ENCODE data around the gene LRRFIP2.

Gene LRRFIP2

DNA sequence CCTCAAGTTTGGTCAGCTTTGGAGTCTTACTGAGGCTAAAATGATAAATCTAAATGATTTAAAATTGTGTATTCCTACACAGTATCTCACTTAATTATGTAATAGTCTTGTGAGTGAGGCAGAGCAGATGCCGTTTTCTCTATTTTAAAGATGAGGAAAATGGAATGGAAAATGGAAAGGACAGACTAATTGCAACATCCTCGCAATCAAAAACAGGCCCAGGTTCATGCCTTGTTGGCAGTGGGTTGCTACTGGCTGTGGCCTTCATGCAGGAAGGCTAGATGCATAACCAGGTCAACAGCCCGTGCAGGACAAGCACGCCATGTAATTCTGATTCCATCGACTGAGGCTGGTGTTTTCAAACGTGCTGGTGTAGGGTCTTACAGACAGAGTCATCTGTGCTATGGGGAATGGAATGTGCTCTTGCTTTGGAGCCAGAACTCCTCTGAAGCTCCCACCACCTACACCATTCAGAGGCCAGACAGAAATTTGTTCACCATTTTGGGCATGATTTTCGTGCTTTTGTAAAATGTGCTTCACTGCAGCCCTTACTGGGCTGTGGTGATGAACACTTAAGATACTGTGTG lies 143.2 kb downstream of the LRRFIP2 start:
- ATAC-seq (ENCODE audit: low read depth) (no peak), DNase-seq (ENCODE audit: low spot score) (no peak)
- Histone ChIP-seq H3K36me3 (ENCODE audit: low read depth) (peaks cover 83% of the 10 kb centered on the region), H3K4me1 (ENCODE audit: insufficient read depth, poor library complexity, severe bottlenecking) (no peaks in the 10 kb centered on the region), H3K4me3 (ENCODE audit: severe bottlenecking) (no peak overlapping the region), H3K9me3 (ENCODE audit: severe bottlenecking) (peaks cover under 1% of the 10 kb centered on the region), H3K27me3 (ENCODE audit: insufficient read depth, poor library complexity, severe bottlenecking) (no peaks in the 10 kb centered on the region), H3K27ac (ENCODE audit: poor library complexity, severe bottlenecking) (no peak overlapping the region)
- TF ChIP-seq, protein P1, sequence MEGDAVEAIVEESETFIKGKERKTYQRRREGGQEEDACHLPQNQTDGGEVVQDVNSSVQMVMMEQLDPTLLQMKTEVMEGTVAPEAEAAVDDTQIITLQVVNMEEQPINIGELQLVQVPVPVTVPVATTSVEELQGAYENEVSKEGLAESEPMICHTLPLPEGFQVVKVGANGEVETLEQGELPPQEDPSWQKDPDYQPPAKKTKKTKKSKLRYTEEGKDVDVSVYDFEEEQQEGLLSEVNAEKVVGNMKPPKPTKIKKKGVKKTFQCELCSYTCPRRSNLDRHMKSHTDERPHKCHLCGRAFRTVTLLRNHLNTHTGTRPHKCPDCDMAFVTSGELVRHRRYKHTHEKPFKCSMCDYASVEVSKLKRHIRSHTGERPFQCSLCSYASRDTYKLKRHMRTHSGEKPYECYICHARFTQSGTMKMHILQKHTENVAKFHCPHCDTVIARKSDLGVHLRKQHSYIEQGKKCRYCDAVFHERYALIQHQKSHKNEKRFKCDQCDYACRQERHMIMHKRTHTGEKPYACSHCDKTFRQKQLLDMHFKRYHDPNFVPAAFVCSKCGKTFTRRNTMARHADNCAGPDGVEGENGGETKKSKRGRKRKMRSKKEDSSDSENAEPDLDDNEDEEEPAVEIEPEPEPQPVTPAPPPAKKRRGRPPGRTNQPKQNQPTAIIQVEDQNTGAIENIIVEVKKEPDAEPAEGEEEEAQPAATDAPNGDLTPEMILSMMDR (IDR thresholded peaks at IDR 0.05; ENCODE audit: poor library complexity, severe bottlenecking), result no peak

DNA sequence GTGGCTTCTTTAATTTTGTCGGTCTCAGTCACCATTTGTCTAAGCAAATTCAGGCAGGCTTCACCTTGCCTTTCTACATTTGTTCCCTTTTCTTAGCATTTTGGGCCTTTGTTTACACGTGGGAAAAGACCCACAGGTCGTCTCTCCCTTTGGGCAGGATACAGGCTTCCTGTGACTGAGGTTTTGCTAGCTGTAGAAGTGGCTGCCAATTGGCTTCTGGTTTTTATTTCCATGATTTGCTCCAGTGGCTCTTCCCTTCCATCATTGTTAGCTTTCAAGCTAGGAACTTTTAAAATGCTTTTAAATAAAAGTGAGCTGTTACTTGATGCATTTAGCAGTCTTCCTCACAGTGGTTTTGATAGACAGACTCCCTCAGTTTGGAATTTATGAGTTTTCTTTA lies 143.8 kb downstream of the LRRFIP2 start:
- no peak overlapping the region for H3K4me3 ChIP-seq (ENCODE audit: severe bottlenecking)
- H3K9me3 ChIP-seq (ENCODE audit: severe bottlenecking), result no peaks in the 10 kb centered on the region
- H3K36me3 ChIP-seq (ENCODE audit: low read depth), result peaks cover 83% of the 10 kb centered on the region
- no peaks in the 10 kb centered on the region for H3K27me3 ChIP-seq (ENCODE audit: insufficient read depth, poor library complexity, severe bottlenecking)
- H3K4me1 ChIP-seq (ENCODE audit: insufficient read depth, poor library complexity, severe bottlenecking), result no peaks in the 10 kb centered on the region
- ATAC-seq (ENCODE audit: low read depth) (no peak), DNase-seq (ENCODE audit: low spot score) (no peak)
- TF ChIP-seq, protein P1 (IDR thresholded peaks at IDR 0.05; ENCODE audit: poor library complexity, severe bottlenecking), result no peak
- no peak overlapping the region for H3K27ac ChIP-seq (ENCODE audit: poor library complexity, severe bottlenecking)

- peak; percentile 66; the same call in 2 of the 3 replicates for ATAC-seq (ENCODE audit: low read depth)
- H3K4me1 ChIP-seq (ENCODE audit: insufficient read depth, poor library complexity, severe bottlenecking), result no peaks in the 10 kb centered on the region
Observed at GRCh38 chr3:37029516-37030163, 144.7 kb downstream of the LRRFIP2 start.

GRCh38 chr3:37029111-37029510 lies 145.3 kb downstream of the LRRFIP2 start:
- Histone ChIP-seq H3K4me3 (ENCODE audit: severe bottlenecking) (no peak overlapping the region), H3K9me3 (ENCODE audit: severe bottlenecking) (no peaks in the 10 kb centered on the region), H3K27ac (ENCODE audit: poor library complexity, severe bottlenecking) (no peak overlapping the region), H3K27me3 (ENCODE audit: insufficient read depth, poor library complexity, severe bottlenecking) (no peaks in the 10 kb centered on the region), H3K36me3 (ENCODE audit: low read depth) (peaks cover 81% of the 10 kb centered on the region), H3K4me1 (ENCODE audit: insufficient read depth, poor library complexity, severe bottlenecking) (no peaks in the 10 kb centered on the region)
- TF ChIP-seq, protein P1 (IDR thresholded peaks at IDR 0.05; ENCODE audit: poor library complexity, severe bottlenecking), result no peak
- DNase-seq (ENCODE audit: low spot score) (no peak), ATAC-seq (ENCODE audit: low read depth) (no peak)

More at GRCh38 chr3:37029516-37030163, 144.7 kb downstream of the LRRFIP2 start:
- TF ChIP-seq, protein P1 (IDR thresholded peaks at IDR 0.05; ENCODE audit: poor library complexity, severe bottlenecking), result no peak
- DNase-seq (ENCODE audit: low spot score), result no peak
- H3K27ac ChIP-seq (ENCODE audit: poor library complexity, severe bottlenecking), result no peak overlapping the region
- H3K27me3 ChIP-seq (ENCODE audit: insufficient read depth, poor library complexity, severe bottlenecking), result no peaks in the 10 kb centered on the region
- no peak overlapping the region for H3K4me3 ChIP-seq (ENCODE audit: severe bottlenecking)
- no peaks in the 10 kb centered on the region for H3K9me3 ChIP-seq (ENCODE audit: severe bottlenecking)
- H3K36me3 ChIP-seq (ENCODE audit: low read depth), result peaks cover 81% of the 10 kb centered on the region

- no peaks in the 10 kb centered on the region for H3K4me1 ChIP-seq (ENCODE audit: insufficient read depth, poor library complexity, severe bottlenecking)
- no peak overlapping the region for H3K27ac ChIP-seq (ENCODE audit: poor library complexity, severe bottlenecking)
- TF ChIP-seq, protein P1 (IDR thresholded peaks at IDR 0.05; ENCODE audit: poor library complexity, severe bottlenecking), result no peak
- peaks cover 81% of the 10 kb centered on the region for H3K36me3 ChIP-seq (ENCODE audit: low read depth)
- DNase-seq (ENCODE audit: low spot score) (no peak), ATAC-seq (ENCODE audit: low read depth) (no peak)
- H3K4me3 ChIP-seq (ENCODE audit: severe bottlenecking), result no peak overlapping the region
- no peaks in the 10 kb centered on the region for H3K27me3 ChIP-seq (ENCODE audit: insufficient read depth, poor library complexity, severe bottlenecking)
- H3K9me3 ChIP-seq (ENCODE audit: severe bottlenecking), result no peaks in the 10 kb centered on the region
Observed at GRCh38 chr3:37028329-37028728, 146.1 kb downstream of the LRRFIP2 start.
